Esophagus muscularis mucosa (tissue), 4 donors: ENCODE results near the gene JARID2. TPM values are rescaled to one million over a fixed set of nuclear protein-coding genes. Genes with fewer than 3 reads are reported as not detected.
A peak's percentile ranks its signal among the peaks of the same experiment; 100 is the strongest.

ENCODE experiments used
- DNase-seq: peaks from one replicate; pipeline ENCODE4 v3.0.0-alpha.2; 2017; ENCODE audit errors: extremely low spot score
- H3K27ac ChIP-seq, 4 donors: fragments of 200-600 bp; sonication (generic); replicated peaks in 1 of 4; 1 replicate in 3 of 4; 2 replicates in 1 of 4; pipeline ENCODE4 v1.5.1; 2016 to 2019; ENCODE audit warnings: mild to moderate bottlenecking in 1 of 4
- H3K27me3 ChIP-seq, 4 donors: fragments of 200-600 bp; sonication (generic); one replicate each; pipeline versions ENCODE4 v1.5.1 to v1.6.0; 2016 to 2019
- H3K36me3 ChIP-seq, 4 donors: fragments of 200-600 bp; sonication (generic); one replicate each; pipeline ENCODE4 v1.5.1; 2016 to 2019
- H3K4me1 ChIP-seq, 4 donors: fragments of 200-600 bp; sonication (generic); one replicate each; pipeline ENCODE4 v1.5.1; 2016 to 2019
- H3K4me3 ChIP-seq, 4 donors: fragments of 200-600 bp; sonication (generic); 1 replicate in 2 of 4; 2 replicates in 2 of 4; pipeline ENCODE4 v1.5.1; 2016 to 2019; ENCODE audit warnings: mild to moderate bottlenecking in 4 of 4, moderate library complexity in 1 of 4
- H3K9me3 ChIP-seq, 4 donors: fragments of 200-600 bp; sonication (generic); 1 replicate in 3 of 4; 2 replicates in 1 of 4; pipeline ENCODE4 v1.5.1; 2016 to 2019
- CTCF ChIP-seq, 3 experiments: fragments of 200-600 bp in 2 of 3; fragments of 450-650 bp in 1 of 3; sonication (generic) in 2 of 3; IDR thresholded peaks; one replicate each; pipeline ENCODE4 v1.5.1; 2017 to 2019; ENCODE audit warnings: antibody characterized with exemption in 3 of 3, mild to moderate bottlenecking in 2 of 3, moderate library complexity in 1 of 3
- EP300 ChIP-seq: sonication (generic); formaldehyde crosslinking; IDR thresholded peaks from one replicate; pipeline ENCODE4 v1.6.1; 2017; ENCODE audit warnings: antibody characterized with exemption
- POLR2A ChIP-seq: fragments of 450-650 bp; IDR thresholded peaks from one replicate; pipeline ENCODE4 v1.6.1; 2017; ENCODE audit warnings: antibody characterized with exemption, moderate library complexity, mild to moderate bottlenecking, low read depth
- POLR2AphosphoS5 ChIP-seq, 2 donors: sonication (generic); formaldehyde crosslinking; IDR thresholded peaks; one replicate each; pipeline ENCODE4 v1.6.1; 2017; ENCODE audit warnings: antibody characterized with exemption in 2 of 2
- whole genome bisulfite sequencing: methylation state at CpG from one replicate; pipeline ENCODE4 v1.1.5; 2018; 5-methylcytosine and 5-hydroxymethylcytosine counted together
- intact Hi-C: fragments of 100-400 bp; cut with DNase I; formaldehyde crosslinking; loops from one replicate; pipeline ENCODE4 v1.15.1; 2023
- total RNA-seq, 4 donors: library from RNA; depleted of rRNA; stranded (reverse); fragments of >200 nt; gene quantifications; one replicate each; pipeline versions ENCODE4 v1.1.0 to v1.2.1, GENCODE V29; 2016

The JARID2 gene
- total RNA-seq, 4 donors from 2014 or later: 5.8 to 10.4 (median 8.1) TPM

- H3K9me3 ChIP-seq: no peaks in the 10 kb centered on the region
- no peak for DNase-seq
- intact Hi-C loops: no loop called here
- H3K27me3 ChIP-seq: no peaks in the 10 kb centered on the region
- H3K4me1 ChIP-seq: peaks cover 39 to 55% (median 50%) of the 10 kb centered on the region in 4 donors
- H3K27ac ChIP-seq: no peak overlapping the region
- H3K4me3 ChIP-seq: no peak overlapping the region
- WGBS: 79% methylated on average over 2 of the region's 2 CpGs
- H3K36me3 ChIP-seq: peaks cover 0 to 10% (median 2%) of the 10 kb centered on the region in 4 donors
- TF ChIP-seq POLR2A: no peak
- no peak for TF ChIP-seq POLR2AphosphoS5 (IDR thresholded peaks at IDR 0.05)
- TF ChIP-seq EP300: no peak
- no peak for TF ChIP-seq CTCF (IDR thresholded peaks at IDR 0.05)
Measured at GRCh38 chr6:15449011-15449410, 203.1 kb downstream of the JARID2 start.

- no peaks in the 10 kb centered on the region for H3K27me3 ChIP-seq
- WGBS: 90% methylated on average over 4 of the region's 4 CpGs
- peaks cover 34 to 56% (median 44%) of the 10 kb centered on the region in 4 donors for H3K4me1 ChIP-seq
- no peak overlapping the region for H3K4me3 ChIP-seq
- no peak for DNase-seq
- peaks cover 0 to 10% (median 2%) of the 10 kb centered on the region in 4 donors for H3K36me3 ChIP-seq
- H3K27ac ChIP-seq: no peak overlapping the region
- no peak for TF ChIP-seq POLR2A
- no peak for TF ChIP-seq EP300
- TF ChIP-seq POLR2AphosphoS5 (IDR thresholded peaks at IDR 0.05): no peak
- TF ChIP-seq CTCF (IDR thresholded peaks at IDR 0.05): no peak
- intact Hi-C loops: no loop called here
- no peaks in the 10 kb centered on the region for H3K9me3 ChIP-seq
Measured at GRCh38 chr6:15451738-15452137, 205.9 kb downstream of the JARID2 start.

- Histone ChIP-seq H3K4me3 (no peak overlapping the region), H3K27me3 (no peaks in the 10 kb centered on the region), H3K36me3 (peaks cover 0 to 10% (median 2%) of the 10 kb centered on the region in 4 donors), H3K9me3 (no peaks in the 10 kb centered on the region), H3K4me1 (peaks cover 34 to 61% (median 46%) of the 10 kb centered on the region in 4 donors), H3K27ac (peak overlapping the region in 3 of 4 donors; percentile 14 to 64 (median 61))
- intact Hi-C loops: no loop called here
- TF ChIP-seq POLR2AphosphoS5 (IDR thresholded peaks at IDR 0.05) (no peak), EP300 (no peak), CTCF (IDR thresholded peaks at IDR 0.05) (no peak), POLR2A (no peak)
- 91% methylated on average over 9 of the region's 9 CpGs for WGBS
- no peak for DNase-seq
Measured at GRCh38 chr6:15452182-15452941, 206.5 kb downstream of the JARID2 start.

- 80% methylated on average over 4 of the region's 4 CpGs for WGBS
- Histone ChIP-seq H3K9me3 (no peaks in the 10 kb centered on the region), H3K4me3 (no peak overlapping the region), H3K36me3 (peaks cover 0 to 10% (median 2%) of the 10 kb centered on the region in 4 donors), H3K27me3 (no peaks in the 10 kb centered on the region), H3K27ac (peak overlapping the region in 2 of 4 donors; percentile 61 to 64), H3K4me1 (peaks cover 39 to 61% (median 46%) of the 10 kb centered on the region in 4 donors)
- DNase-seq: no peak
- no peak for TF ChIP-seq POLR2AphosphoS5 (IDR thresholded peaks at IDR 0.05)
- no peak for TF ChIP-seq EP300
- no peak for TF ChIP-seq CTCF (IDR thresholded peaks at IDR 0.05)
- no peak for TF ChIP-seq POLR2A
- intact Hi-C loops: no loop called here
Measured at GRCh38 chr6:15453186-15453585, 207.3 kb downstream of the JARID2 start.
